Stimulated activated CD4-positive, alpha-beta T cell treated with anti-CD3 and anti-CD28 coated beads, Interleukin-1b, Interleukin-23, amount 100 ng/mL, for 24 hours (primary cell): Measurements from ENCODE around the gene SDK1.

ENCODE experiments used
- DNase-seq, 4 experiments: peaks; one replicate each; pipeline ENCODE4 v3.0.0-alpha.2; 2020; ENCODE audit warnings: low read depth in 4 of 4, low spot score in 1 of 4

Gene SDK1

GRCh38 chr7:3404501-3404900 lies 103.4 kb downstream of the SDK1 start:
- DNase-seq, result no peak

- DNase-seq, result no peak
Measured at GRCh38 chr7:3408814-3409595, 108.0 kb downstream of the SDK1 start.

GRCh38 chr7:3412871-3413270 lies 111.8 kb downstream of the SDK1 start:
- DNase-seq, result no peak

- DNase-seq, result no peak
Measured at GRCh38 chr7:3415861-3416312, 114.8 kb downstream of the SDK1 start.

GRCh38 chr7:3416453-3416852 lies 115.4 kb downstream of the SDK1 start:
- DNase-seq, result no peak

- DNase-seq, result no peak
Measured at GRCh38 chr7:3425087-3425486, 124.0 kb downstream of the SDK1 start.

GRCh38 chr7:3426064-3426463 lies 125.0 kb downstream of the SDK1 start:
- DNase-seq, result no peak

- DNase-seq, result no peak
Measured at GRCh38 chr7:3427957-3428356, 126.9 kb downstream of the SDK1 start.

GRCh38 chr7:3429981-3430380 lies 128.9 kb downstream of the SDK1 start:
- no peak for DNase-seq

- no peak for DNase-seq
Measured at GRCh38 chr7:3430588-3430987, 129.5 kb downstream of the SDK1 start.

- DNase-seq, result no peak
Measured at GRCh38 chr7:3431306-3431705, 130.3 kb downstream of the SDK1 start.

GRCh38 chr7:3432911-3433310 lies 131.9 kb downstream of the SDK1 start:
- DNase-seq, result no peak

GRCh38 chr7:3434611-3435010 lies 133.6 kb downstream of the SDK1 start:
- no peak for DNase-seq

- DNase-seq, result no peak
Measured at GRCh38 chr7:3436112-3436511, 135.1 kb downstream of the SDK1 start.

GRCh38 chr7:3436746-3437145 lies 135.7 kb downstream of the SDK1 start:
- DNase-seq, result no peak

GRCh38 chr7:3437467-3437866 lies 136.4 kb downstream of the SDK1 start:
- no peak for DNase-seq

- no peak for DNase-seq
Measured at GRCh38 chr7:3438352-3438751, 137.3 kb downstream of the SDK1 start.

GRCh38 chr7:3439333-3440030 lies 138.4 kb downstream of the SDK1 start:
- DNase-seq, result no peak

- no peak for DNase-seq
Measured at GRCh38 chr7:3440509-3440908, 139.5 kb downstream of the SDK1 start.

- DNase-seq, result no peak
Measured at GRCh38 chr7:3443716-3444115, 142.7 kb downstream of the SDK1 start.

- no peak for DNase-seq
Measured at GRCh38 chr7:3446786-3447185, 145.7 kb downstream of the SDK1 start.

- DNase-seq, result no peak
Measured at GRCh38 chr7:3451701-3452100, 150.6 kb downstream of the SDK1 start.

GRCh38 chr7:3453398-3453797 lies 152.3 kb downstream of the SDK1 start:
- DNase-seq, result no peak
